Measurements from ENCODE around the gene IL3RA. TPM values are rescaled to one million over a fixed set of nuclear protein-coding genes. Genes with fewer than 3 reads are reported as not detected.

The IL3RA gene
- polyA plus RNA-seq, 1 of the 3 experiments (the other 2 are of a cell fraction) = not detected

GRCh38 chrX:1306909-1307625 lies 29.5 kb upstream of the IL3RA start:
- TF ChIP-seq CHD2 (IDR thresholded peaks at IDR 0.05; ENCODE audit: low read length, partially characterized antibody) = no peak
- TF ChIP-seq REST (IDR thresholded peaks at IDR 0.05; ENCODE audit: low read depth, low read length) = no peak
- no peak for TF ChIP-seq MXI1 (IDR thresholded peaks at IDR 0.05; ENCODE audit: low read depth, low read length)
- no peak for TF ChIP-seq MEF2A (IDR thresholded peaks at IDR 0.05; ENCODE audit: borderline replicate concordance, low read depth)
- TF ChIP-seq TCF12 (IDR thresholded peaks at IDR 0.05) = no peak
- no peak for TF ChIP-seq IRF3 (IDR thresholded peaks at IDR 0.05; ENCODE audit: low read depth, low read length)
- no peak for TF ChIP-seq CTCF (IDR thresholded peaks at IDR 0.05)
- no peak for TF ChIP-seq MAX (IDR thresholded peaks at IDR 0.05; ENCODE audit: low read depth)
- TF ChIP-seq EP300 (IDR thresholded peaks at IDR 0.05; ENCODE audit: borderline replicate concordance in 1 of 2, low read depth in 1 of 2, low read length in 1 of 2) = no peak
- no peak for TF ChIP-seq SMC3 (IDR thresholded peaks at IDR 0.05; ENCODE audit: low read depth, low read length)
- no peak for TF ChIP-seq ELF1 (IDR thresholded peaks at IDR 0.05)
- no peak for TF ChIP-seq GABPA (IDR thresholded peaks at IDR 0.05; ENCODE audit: low read depth)
- TF ChIP-seq TAF1 (IDR thresholded peaks at IDR 0.05; ENCODE audit: borderline replicate concordance, low read depth, low read length) = no peak
- TF ChIP-seq RFX5 (IDR thresholded peaks at IDR 0.05; ENCODE audit: low read length) = no peak
- TF ChIP-seq JUND (IDR thresholded peaks at IDR 0.05) = no peak
- no peak for TF ChIP-seq RCOR1 (IDR thresholded peaks at IDR 0.05; ENCODE audit: low read length)
- H3K79me2 ChIP-seq (ENCODE audit: insufficient read depth) = no peaks in the 10 kb centered on the region
- 54% methylated on average over 15 of the region's 15 CpGs for WGBS (ENCODE audit: low lambda C conversion rate)
- no peak overlapping the region for H3K4me3 ChIP-seq (ENCODE audit: low read depth in 2 of 2, low read length in 1 of 2)
- H3F3A ChIP-seq (replicated peaks; ENCODE audit: insufficient read depth) = no peaks in the 10 kb centered on the region
- ChIA-PET POLR2A (no interaction called here), CTCF (no interaction called here)
- H3K4me2 ChIP-seq = no peak overlapping the region
- H2AFZ ChIP-seq (ENCODE audit: low read depth) = no peak overlapping the region
- H3K9me2 ChIP-seq = no peaks in the 10 kb centered on the region
- H3K27ac ChIP-seq (ENCODE audit: low read depth in 2 of 2, low read length in 1 of 2) = no peak overlapping the region
- no peaks in the 10 kb centered on the region for H3K9me3 ChIP-seq
- H3K36me3 ChIP-seq (replicated peaks in 1 of 2; ENCODE audit: control insufficient read depth in 1 of 2, insufficient read depth in 2 of 2, low read length in 1 of 2) = no peaks in the 10 kb centered on the region
- peaks cover 39% of the 10 kb centered on the region; the same call in 1 of the 2 replicates for H3K27me3 ChIP-seq (ENCODE audit: insufficient read depth)
- DNase-seq = no peak
- no peaks in the 10 kb centered on the region for H3K4me1 ChIP-seq (ENCODE audit: control insufficient read depth in 1 of 2, insufficient read depth in 2 of 2, low read depth in 1 of 2, low read length in 1 of 2)
- no peaks in the 10 kb centered on the region for H4K20me1 ChIP-seq (ENCODE audit: insufficient read depth)
- H3K9ac ChIP-seq = no peak overlapping the region

All from SK-N-SH (cell line).